GM21526 (cell line): ENCODE measurements around the gene SERTAD3.
"Not testable (repeated sequence)": the region's sequence is repeated elsewhere in the genome, so short reads cannot be mapped to it uniquely, and the experiment has no call there.

Source experiments
- ATAC-seq: cut with Tn5 transposase; IDR thresholded peaks from one replicate; pipeline ENCODE4 v1.9.1; 2021; ENCODE audit warnings: moderate library complexity; ENCODE audit not compliant: unreplicated experiment, low FRiP score

The SERTAD3 gene

GRCh38 chr19:40412866-40413265 is 31.3 kb downstream of the SERTAD3 start:
- ATAC-seq = no peak

GRCh38 chr19:40411958-40412499 is 32.1 kb downstream of the SERTAD3 start:
- no peak for ATAC-seq

GRCh38 chr19:40411125-40411842 is 32.9 kb downstream of the SERTAD3 start:
- ATAC-seq = no peak

- no peak for ATAC-seq
Measured at GRCh38 chr19:40410030-40410389, 34.1 kb downstream of the SERTAD3 start.

GRCh38 chr19:40408598-40408925 is 35.6 kb downstream of the SERTAD3 start:
- ATAC-seq = not testable (repeated sequence)

GRCh38 chr19:40407714-40408597 is 36.2 kb downstream of the SERTAD3 start:
- ATAC-seq = no peak

- peak; percentile 57 for ATAC-seq
Measured at GRCh38 chr19:40403262-40403984, 40.7 kb downstream of the SERTAD3 start.

- ATAC-seq = no peak
Measured at GRCh38 chr19:40400559-40400958, 43.6 kb downstream of the SERTAD3 start.

- ATAC-seq = no peak
Measured at GRCh38 chr19:40398417-40399131, 45.6 kb downstream of the SERTAD3 start.

- ATAC-seq = no peak
Measured at GRCh38 chr19:40397568-40397906, 46.6 kb downstream of the SERTAD3 start.

GRCh38 chr19:40396886-40397567 is 47.1 kb downstream of the SERTAD3 start:
- ATAC-seq = no peak

- no peak for ATAC-seq
Measured at GRCh38 chr19:40395956-40396355, 48.2 kb downstream of the SERTAD3 start.

- no peak for ATAC-seq
Measured at GRCh38 chr19:40394816-40395210, 49.3 kb downstream of the SERTAD3 start.

- ATAC-seq = no peak
Measured at GRCh38 chr19:40393894-40394815, 50.0 kb downstream of the SERTAD3 start.

- no peak for ATAC-seq
Measured at GRCh38 chr19:40392894-40393517, 51.1 kb downstream of the SERTAD3 start.

- ATAC-seq = no peak
Measured at GRCh38 chr19:40392123-40392522, 52.0 kb downstream of the SERTAD3 start.
